ENCODE data around the gene STAT5B. TPM values are rescaled to one million over a fixed set of nuclear protein-coding genes. Genes with fewer than 3 reads are reported as not detected.

The STAT5B gene
- total and polyA plus RNA-seq, 2 of the 13 experiments (the other 11 are each of a cell fraction or from before 2014, with no cell fraction given), result 21.0 to 42.8 TPM

DNA sequence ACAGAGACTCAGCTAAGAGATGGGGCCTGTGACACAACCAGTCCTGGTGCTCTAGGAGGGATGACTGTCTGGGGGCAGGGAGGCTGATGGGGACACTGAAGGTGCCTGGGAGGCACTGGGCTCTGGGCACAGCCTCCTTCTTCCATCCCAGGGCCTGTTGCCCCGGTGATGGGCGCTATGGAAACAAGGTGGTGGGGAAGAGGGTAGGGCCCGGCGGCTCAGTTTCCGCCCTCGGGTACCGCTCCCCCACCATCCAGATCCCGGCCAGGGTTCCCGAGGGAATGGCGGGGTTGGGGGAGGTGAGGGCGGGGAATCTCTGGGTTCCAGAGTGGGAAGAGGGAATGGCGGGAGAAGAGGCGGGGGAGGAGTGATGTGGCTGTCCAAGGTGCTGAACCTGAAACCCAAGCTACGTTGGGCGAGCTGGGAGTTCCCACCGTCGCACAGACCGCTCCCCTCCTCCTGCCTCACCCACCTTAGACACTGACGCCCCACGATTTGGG lies 96.2 kb downstream of the STAT5B start (continued):
- TF ChIP-seq, protein P1, sequence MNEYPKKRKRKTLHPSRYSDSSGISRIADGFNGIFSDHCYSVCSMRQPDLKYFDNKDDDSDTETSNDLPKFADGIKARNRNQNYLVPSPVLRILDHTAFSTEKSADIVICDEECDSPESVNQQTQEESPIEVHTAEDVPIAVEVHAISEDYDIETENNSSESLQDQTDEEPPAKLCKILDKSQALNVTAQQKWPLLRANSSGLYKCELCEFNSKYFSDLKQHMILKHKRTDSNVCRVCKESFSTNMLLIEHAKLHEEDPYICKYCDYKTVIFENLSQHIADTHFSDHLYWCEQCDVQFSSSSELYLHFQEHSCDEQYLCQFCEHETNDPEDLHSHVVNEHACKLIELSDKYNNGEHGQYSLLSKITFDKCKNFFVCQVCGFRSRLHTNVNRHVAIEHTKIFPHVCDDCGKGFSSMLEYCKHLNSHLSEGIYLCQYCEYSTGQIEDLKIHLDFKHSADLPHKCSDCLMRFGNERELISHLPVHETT (CRISPR knock-in tag; conservative IDR thresholded peaks at IDR 0.05), result 0 out of 2 replicates have a peak, but pooled peaks have one; percentile 75
- TF ChIP-seq TBX2 (CRISPR knock-in tag; IDR thresholded peaks at IDR 0.05; ENCODE audit: borderline replicate concordance), result peak; percentile 78; the same call in 1 of the 2 replicates
- TF ChIP-seq CEBPG (CRISPR knock-in tag; IDR thresholded peaks at IDR 0.05), result 0 out of 2 replicates have a peak, but pooled peaks have one; percentile 11
- TF ChIP-seq JUNB (CRISPR knock-in tag; IDR thresholded peaks at IDR 0.05; ENCODE audit: borderline replicate concordance), result peak; percentile 71; the same call in 1 of the 2 replicates
- TF ChIP-seq, protein P2, sequence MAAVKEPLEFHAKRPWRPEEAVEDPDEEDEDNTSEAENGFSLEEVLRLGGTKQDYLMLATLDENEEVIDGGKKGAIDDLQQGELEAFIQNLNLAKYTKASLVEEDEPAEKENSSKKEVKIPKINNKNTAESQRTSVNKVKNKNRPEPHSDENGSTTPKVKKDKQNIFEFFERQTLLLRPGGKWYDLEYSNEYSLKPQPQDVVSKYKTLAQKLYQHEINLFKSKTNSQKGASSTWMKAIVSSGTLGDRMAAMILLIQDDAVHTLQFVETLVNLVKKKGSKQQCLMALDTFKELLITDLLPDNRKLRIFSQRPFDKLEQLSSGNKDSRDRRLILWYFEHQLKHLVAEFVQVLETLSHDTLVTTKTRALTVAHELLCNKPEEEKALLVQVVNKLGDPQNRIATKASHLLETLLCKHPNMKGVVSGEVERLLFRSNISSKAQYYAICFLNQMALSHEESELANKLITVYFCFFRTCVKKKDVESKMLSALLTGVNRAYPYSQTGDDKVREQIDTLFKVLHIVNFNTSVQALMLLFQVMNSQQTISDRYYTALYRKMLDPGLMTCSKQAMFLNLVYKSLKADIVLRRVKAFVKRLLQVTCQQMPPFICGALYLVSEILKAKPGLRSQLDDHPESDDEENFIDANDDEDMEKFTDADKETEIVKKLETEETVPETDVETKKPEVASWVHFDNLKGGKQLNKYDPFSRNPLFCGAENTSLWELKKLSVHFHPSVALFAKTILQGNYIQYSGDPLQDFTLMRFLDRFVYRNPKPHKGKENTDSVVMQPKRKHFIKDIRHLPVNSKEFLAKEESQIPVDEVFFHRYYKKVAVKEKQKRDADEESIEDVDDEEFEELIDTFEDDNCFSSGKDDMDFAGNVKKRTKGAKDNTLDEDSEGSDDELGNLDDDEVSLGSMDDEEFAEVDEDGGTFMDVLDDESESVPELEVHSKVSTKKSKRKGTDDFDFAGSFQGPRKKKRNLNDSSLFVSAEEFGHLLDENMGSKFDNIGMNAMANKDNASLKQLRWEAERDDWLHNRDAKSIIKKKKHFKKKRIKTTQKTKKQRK (IDR thresholded peaks at IDR 0.05; ENCODE audit: low read length), result no peak
- TF ChIP-seq ZBTB42 (CRISPR knock-in tag; IDR thresholded peaks at IDR 0.05), result peak; percentile 75; the same call in 1 of the 2 replicates
- no peak for TF ChIP-seq ZNF83 (CRISPR knock-in tag; IDR thresholded peaks at IDR 0.05; ENCODE audit: borderline replicate concordance)
- TF ChIP-seq, protein P3, sequence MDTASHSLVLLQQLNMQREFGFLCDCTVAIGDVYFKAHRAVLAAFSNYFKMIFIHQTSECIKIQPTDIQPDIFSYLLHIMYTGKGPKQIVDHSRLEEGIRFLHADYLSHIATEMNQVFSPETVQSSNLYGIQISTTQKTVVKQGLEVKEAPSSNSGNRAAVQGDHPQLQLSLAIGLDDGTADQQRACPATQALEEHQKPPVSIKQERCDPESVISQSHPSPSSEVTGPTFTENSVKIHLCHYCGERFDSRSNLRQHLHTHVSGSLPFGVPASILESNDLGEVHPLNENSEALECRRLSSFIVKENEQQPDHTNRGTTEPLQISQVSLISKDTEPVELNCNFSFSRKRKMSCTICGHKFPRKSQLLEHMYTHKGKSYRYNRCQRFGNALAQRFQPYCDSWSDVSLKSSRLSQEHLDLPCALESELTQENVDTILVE (CRISPR knock-in tag; IDR thresholded peaks at IDR 0.05), result peak; percentile 97
- TF ChIP-seq JDP2 (CRISPR knock-in tag; IDR thresholded peaks at IDR 0.05; ENCODE audit: borderline replicate concordance), result peak; percentile 68; the same call in 1 of the 2 replicates
- TF ChIP-seq, protein P4, sequence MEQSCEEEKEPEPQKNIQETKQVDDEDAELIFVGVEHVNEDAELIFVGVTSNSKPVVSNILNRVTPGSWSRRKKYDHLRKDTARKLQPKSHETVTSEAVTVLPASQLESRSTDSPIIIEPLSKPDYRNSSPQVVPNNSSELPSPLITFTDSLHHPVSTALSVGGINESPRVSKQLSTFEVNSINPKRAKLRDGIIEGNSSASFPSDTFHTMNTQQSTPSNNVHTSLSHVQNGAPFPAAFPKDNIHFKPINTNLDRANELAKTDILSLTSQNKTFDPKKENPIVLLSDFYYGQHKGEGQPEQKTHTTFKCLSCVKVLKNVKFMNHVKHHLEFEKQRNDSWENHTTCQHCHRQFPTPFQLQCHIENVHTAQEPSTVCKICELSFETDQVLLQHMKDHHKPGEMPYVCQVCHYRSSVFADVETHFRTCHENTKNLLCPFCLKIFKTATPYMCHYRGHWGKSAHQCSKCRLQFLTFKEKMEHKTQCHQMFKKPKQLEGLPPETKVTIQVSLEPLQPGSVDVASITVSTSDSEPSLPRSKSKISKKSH (CRISPR knock-in tag; IDR thresholded peaks at IDR 0.05; ENCODE audit: borderline replicate concordance), result no peak; the same call in 1 of the 2 replicates
- TF ChIP-seq, protein P5, sequence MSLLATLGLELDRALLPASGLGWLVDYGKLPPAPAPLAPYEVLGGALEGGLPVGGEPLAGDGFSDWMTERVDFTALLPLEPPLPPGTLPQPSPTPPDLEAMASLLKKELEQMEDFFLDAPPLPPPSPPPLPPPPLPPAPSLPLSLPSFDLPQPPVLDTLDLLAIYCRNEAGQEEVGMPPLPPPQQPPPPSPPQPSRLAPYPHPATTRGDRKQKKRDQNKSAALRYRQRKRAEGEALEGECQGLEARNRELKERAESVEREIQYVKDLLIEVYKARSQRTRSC (CRISPR knock-in tag; IDR thresholded peaks at IDR 0.05; ENCODE audit: low read depth), result no peak
- TF ChIP-seq ERF (CRISPR knock-in tag; IDR thresholded peaks at IDR 0.05), result peak; percentile 98
- peak; percentile 85 for TF ChIP-seq BORCS8-MEF2B (CRISPR knock-in tag; IDR thresholded peaks at IDR 0.05)
- no peak for TF ChIP-seq ZNF34 (CRISPR knock-in tag; IDR thresholded peaks at IDR 0.05; ENCODE audit: borderline replicate concordance)
- peak; percentile 66; the same call in 1 of the 2 replicates for TF ChIP-seq ZNF549 (CRISPR knock-in tag; IDR thresholded peaks at IDR 0.05)
- TF ChIP-seq, protein P6, sequence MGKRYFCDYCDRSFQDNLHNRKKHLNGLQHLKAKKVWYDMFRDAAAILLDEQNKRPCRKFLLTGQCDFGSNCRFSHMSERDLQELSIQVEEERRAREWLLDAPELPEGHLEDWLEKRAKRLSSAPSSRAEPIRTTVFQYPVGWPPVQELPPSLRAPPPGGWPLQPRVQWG (CRISPR knock-in tag; IDR thresholded peaks at IDR 0.05; ENCODE audit: borderline replicate concordance, low read depth), result no peak; the same call in 1 of the 2 replicates
